OCI-LY7 (cell line): Measurements from ENCODE around the gene DAW1.

Experiments
- EZH2phosphoT487 ChIP-seq: fragments of 200-600 bp; sonication (generic); IDR thresholded peaks from 2 replicates; pipeline ENCODE4 v1.6.1; 2018; ENCODE audit warnings: low read depth, borderline replicate concordance, mild to moderate bottlenecking, mixed run types, antibody characterized with exemption, low read length, moderate library complexity, mixed read lengths
- TF ChIP-seq, protein P1 (sequence below): fragments of 200-600 bp; sonication (generic); conservative IDR thresholded peaks from 2 replicates; pipeline ENCODE4 v1.5.1; 2014; ENCODE audit warnings: mild to moderate bottlenecking, antibody characterized with exemption, low read length, moderate library complexity, mixed read lengths

DNA sequence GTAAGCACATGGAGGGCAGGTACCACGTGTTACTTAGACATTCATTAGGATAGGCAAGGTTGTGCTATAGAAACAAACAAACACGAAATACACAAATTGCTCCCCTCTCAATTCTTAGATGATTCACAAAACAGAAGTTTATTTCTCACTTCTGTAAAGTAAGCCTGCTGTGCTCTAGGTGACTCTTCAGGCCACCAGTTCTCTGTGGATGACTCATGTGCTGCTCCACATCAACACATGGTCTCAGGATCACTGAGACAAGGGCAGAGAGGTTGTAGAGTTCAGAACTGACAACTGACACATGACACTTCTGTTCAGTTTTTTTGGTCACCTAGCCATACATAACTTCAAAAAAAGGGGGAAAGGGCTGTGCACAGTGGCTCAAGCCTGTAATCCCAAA lies 70.6 kb downstream of the DAW1 start:
- TF ChIP-seq, protein P1, sequence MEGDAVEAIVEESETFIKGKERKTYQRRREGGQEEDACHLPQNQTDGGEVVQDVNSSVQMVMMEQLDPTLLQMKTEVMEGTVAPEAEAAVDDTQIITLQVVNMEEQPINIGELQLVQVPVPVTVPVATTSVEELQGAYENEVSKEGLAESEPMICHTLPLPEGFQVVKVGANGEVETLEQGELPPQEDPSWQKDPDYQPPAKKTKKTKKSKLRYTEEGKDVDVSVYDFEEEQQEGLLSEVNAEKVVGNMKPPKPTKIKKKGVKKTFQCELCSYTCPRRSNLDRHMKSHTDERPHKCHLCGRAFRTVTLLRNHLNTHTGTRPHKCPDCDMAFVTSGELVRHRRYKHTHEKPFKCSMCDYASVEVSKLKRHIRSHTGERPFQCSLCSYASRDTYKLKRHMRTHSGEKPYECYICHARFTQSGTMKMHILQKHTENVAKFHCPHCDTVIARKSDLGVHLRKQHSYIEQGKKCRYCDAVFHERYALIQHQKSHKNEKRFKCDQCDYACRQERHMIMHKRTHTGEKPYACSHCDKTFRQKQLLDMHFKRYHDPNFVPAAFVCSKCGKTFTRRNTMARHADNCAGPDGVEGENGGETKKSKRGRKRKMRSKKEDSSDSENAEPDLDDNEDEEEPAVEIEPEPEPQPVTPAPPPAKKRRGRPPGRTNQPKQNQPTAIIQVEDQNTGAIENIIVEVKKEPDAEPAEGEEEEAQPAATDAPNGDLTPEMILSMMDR = no peak
- TF ChIP-seq EZH2phosphoT487 = no peak
